ENCODE measurements around the gene FASLG. TPM values are rescaled to one million over a fixed set of nuclear protein-coding genes. Genes with fewer than 3 reads are reported as not detected.

FASLG gene, protein sequence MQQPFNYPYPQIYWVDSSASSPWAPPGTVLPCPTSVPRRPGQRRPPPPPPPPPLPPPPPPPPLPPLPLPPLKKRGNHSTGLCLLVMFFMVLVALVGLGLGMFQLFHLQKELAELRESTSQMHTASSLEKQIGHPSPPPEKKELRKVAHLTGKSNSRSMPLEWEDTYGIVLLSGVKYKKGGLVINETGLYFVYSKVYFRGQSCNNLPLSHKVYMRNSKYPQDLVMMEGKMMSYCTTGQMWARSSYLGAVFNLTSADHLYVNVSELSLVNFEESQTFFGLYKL
- not detected for total RNA-seq

DNA sequence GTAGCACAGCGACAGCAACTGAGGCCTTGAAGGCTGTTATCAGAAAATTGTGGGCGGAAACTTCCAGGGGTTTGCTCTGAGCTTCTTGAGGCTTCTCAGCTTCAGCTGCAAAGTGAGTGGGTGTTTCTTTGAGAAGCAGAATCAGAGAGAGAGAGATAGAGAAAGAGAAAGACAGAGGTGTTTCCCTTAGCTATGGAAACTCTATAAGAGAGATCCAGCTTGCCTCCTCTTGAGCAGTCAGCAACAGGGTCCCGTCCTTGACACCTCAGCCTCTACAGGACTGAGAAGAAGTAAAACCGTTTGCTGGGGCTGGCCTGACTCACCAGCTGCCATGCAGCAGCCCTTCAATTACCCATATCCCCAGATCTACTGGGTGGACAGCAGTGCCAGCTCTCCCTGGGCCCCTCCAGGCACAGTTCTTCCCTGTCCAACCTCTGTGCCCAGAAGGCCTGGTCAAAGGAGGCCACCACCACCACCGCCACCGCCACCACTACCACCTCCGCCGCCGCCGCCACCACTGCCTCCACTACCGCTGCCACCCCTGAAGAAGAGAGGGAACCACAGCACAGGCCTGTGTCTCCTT is at the start of gene FASLG:
FASLG (plus strand) TSS at position 233 of the 583 bp plus-strand sequence; CDS start at position 332, 99 bp downstream.

Small RNA genes within 50 kb of the gene (small RNA-seq; reads per million reads assigned to genes)
- not detected for gene RNU6-693P (ENCODE audit: low replicate concordance)

Other genes starting within 250 kb of the FASLG start
- 7.0 TPM for gene C1orf105, start 238.4 kb upstream of the FASLG start, total RNA-seq
- gene PIGC, start 215.0 kb upstream of the FASLG start, total RNA-seq, result 33.9 TPM
- gene SUCO, start 126.0 kb upstream of the FASLG start, total RNA-seq, result 51.7 TPM

All from metanephros (tissue), 2 donors.